HG03039 (cell line): ENCODE measurements around the gene SULT1A1.
"Not testable (repeated sequence)": the region's sequence is repeated elsewhere in the genome, so short reads cannot be mapped to it uniquely, and the experiment has no call there.

Source experiments
- ATAC-seq: cut with Tn5 transposase; IDR thresholded peaks from one replicate; pipeline ENCODE4 v1.9.1; 2021; ENCODE audit warnings: mild to moderate bottlenecking, moderate library complexity; ENCODE audit not compliant: unreplicated experiment

The SULT1A1 gene

GRCh38 chr16:28609631-28610594, at the start of gene SULT1A1:
TSS of gene SULT1A1 (minus strand) at chr16:28610044. CDS start at chr16:28608855, 1,189 bp downstream.
- no peak for ATAC-seq

- not testable (repeated sequence) for ATAC-seq
Measured at GRCh38 chr16:28639959-28640358, 30.1 kb upstream of the SULT1A1 start.

GRCh38 chr16:28638359-28638758, 28.5 kb upstream of the SULT1A1 start:
- ATAC-seq, result not testable (repeated sequence)

GRCh38 chr16:28637765-28638164, 27.9 kb upstream of the SULT1A1 start, which contains the start of gene NPIPB8:
TSS of gene NPIPB8 (plus strand) at chr16:28638065. CDS start at chr16:28638361, 296 bp downstream.
- not testable (repeated sequence) for ATAC-seq

- ATAC-seq, result not testable (repeated sequence)
Measured at GRCh38 chr16:28636093-28636823, 26.4 kb upstream of the SULT1A1 start.

GRCh38 chr16:28630905-28631304, 21.1 kb upstream of the SULT1A1 start:
- not testable (repeated sequence) for ATAC-seq

GRCh38 chr16:28623172-28623711, 13.4 kb upstream of the SULT1A1 start:
- ATAC-seq, result no peak

GRCh38 chr16:28622532-28623171, 12.8 kb upstream of the SULT1A1 start:
- ATAC-seq, result not testable (repeated sequence)

- no peak for ATAC-seq
Measured at GRCh38 chr16:28621481-28622155, 11.8 kb upstream of the SULT1A1 start.

- not testable (repeated sequence) for ATAC-seq
Measured at GRCh38 chr16:28620316-28620715, 10.5 kb upstream of the SULT1A1 start.

GRCh38 chr16:28617874-28618273, 8.0 kb upstream of the SULT1A1 start:
- no peak for ATAC-seq

GRCh38 chr16:28616636-28617035, 6.8 kb upstream of the SULT1A1 start:
- ATAC-seq, result no peak

- ATAC-seq, result not testable (repeated sequence)
Measured at GRCh38 chr16:28616224-28616577, 6.4 kb upstream of the SULT1A1 start.

- ATAC-seq, result not testable (repeated sequence)
Measured at GRCh38 chr16:28615486-28616223, 5.8 kb upstream of the SULT1A1 start.

- ATAC-seq, result not testable (repeated sequence)
Measured at GRCh38 chr16:28614561-28614960, 4.7 kb upstream of the SULT1A1 start.

- not testable (repeated sequence) for ATAC-seq
Measured at GRCh38 chr16:28613912-28614311, 4.1 kb upstream of the SULT1A1 start.

GRCh38 chr16:28612359-28613280, 2.8 kb upstream of the SULT1A1 start:
- ATAC-seq, result not testable (repeated sequence)

GRCh38 chr16:28610595-28611191, 849 bp upstream of the SULT1A1 start:
- no peak for ATAC-seq
